Cardiac muscle cell (in vitro differentiated cells and primary cell): ENCODE measurements around the gene PAFAH2. TPM values are rescaled to one million over a fixed set of nuclear protein-coding genes. Genes with fewer than 3 reads are reported as not detected.

Experiments used
- DNase-seq, 2 donors: peaks; one replicate each; pipeline versions ENCODE4 v3.0.0 to v3.0.0-alpha.2; 2010 to 2017; ENCODE audit warnings: low read depth in 1 of 2, low spot score in 1 of 2
- H3K27ac ChIP-seq: fragments of 200-600 bp; sonication (generic); 2 replicates; pipeline ENCODE4 v1.5.1; 2016
- H3K27me3 ChIP-seq: fragments of 200-600 bp; sonication (generic); 2 replicates; pipeline ENCODE4 v1.6.0; 2016; ENCODE audit warnings: control low read depth
- H3K36me3 ChIP-seq: fragments of 200-600 bp; sonication (generic); 2 replicates; pipeline ENCODE4 v1.5.1; 2016; ENCODE audit warnings: control low read depth
- H3K4me1 ChIP-seq: fragments of 200-600 bp; sonication (generic); 2 replicates; pipeline ENCODE4 v1.8.1; 2017; ENCODE audit warnings: low read depth, mild to moderate bottlenecking, mixed run types
- H3K4me3 ChIP-seq: fragments of 200-600 bp; sonication (generic); 2 replicates; pipeline ENCODE4 v1.5.1; 2016; ENCODE audit warnings: mild to moderate bottlenecking
- H3K9me3 ChIP-seq: fragments of 200-600 bp; sonication (generic); 2 replicates; pipeline ENCODE4 v1.5.1; 2017; ENCODE audit warnings: low read depth, mild to moderate bottlenecking, control low read depth
- CTCF ChIP-seq: IDR thresholded peaks from 2 replicates; pipeline ENCODE4 v1.5.1; 2012; ENCODE audit warnings: low read depth, mild to moderate bottlenecking, low read length
- polyA plus RNA-seq: library from polyadenylated mRNA; unstranded; fragments of >200 nt; fragmentation: Nextera tagmentation; extraction: Ambion mirVana; gene quantifications from 2 replicates; pipeline ENCODE4 v1.2.1, GENCODE V29; 2016
- total RNA-seq: library from RNA; depleted of rRNA; stranded (reverse); fragments of >200 nt; gene quantifications from 2 replicates; pipeline ENCODE4 v1.2.3, GENCODE V29; 2016

Gene PAFAH2
- total and polyA plus RNA-seq, 2 experiments from 2014 or later: 10.9 to 11.2 TPM

GRCh38 chr1:26025060-26025459 lies 27.2 kb upstream of the PAFAH2 start:
- Histone ChIP-seq H3K4me1 (peaks cover 26% of the 10 kb centered on the region), H3K4me3 (no peak overlapping the region), H3K9me3 (no peaks in the 10 kb centered on the region), H3K36me3 (no peaks in the 10 kb centered on the region), H3K27ac (no peak overlapping the region), H3K27me3 (no peaks in the 10 kb centered on the region)
- TF ChIP-seq CTCF: no peak
- DNase-seq: no peak

GRCh38 chr1:26023826-26024225 lies 26.0 kb upstream of the PAFAH2 start:
- TF ChIP-seq CTCF: no peak
- H3K4me1 ChIP-seq: peaks cover 26% of the 10 kb centered on the region
- H3K9me3 ChIP-seq: no peaks in the 10 kb centered on the region
- H3K36me3 ChIP-seq: no peaks in the 10 kb centered on the region
- no peak overlapping the region for H3K4me3 ChIP-seq
- no peak overlapping the region for H3K27ac ChIP-seq
- no peak for DNase-seq
- no peaks in the 10 kb centered on the region for H3K27me3 ChIP-seq

GRCh38 chr1:26023009-26023408 lies 25.1 kb upstream of the PAFAH2 start:
- TF ChIP-seq CTCF: no peak
- H3K4me3 ChIP-seq: no peak overlapping the region

GRCh38 chr1:26022404-26022779 lies 24.5 kb upstream of the PAFAH2 start:
- no peak for DNase-seq
- Histone ChIP-seq H3K27ac (peak overlapping the region; percentile 83), H3K4me1 (peaks cover 34% of the 10 kb centered on the region), H3K4me3 (no peak overlapping the region), H3K9me3 (no peaks in the 10 kb centered on the region), H3K27me3 (no peaks in the 10 kb centered on the region), H3K36me3 (no peaks in the 10 kb centered on the region)
- no peak for TF ChIP-seq CTCF

More at GRCh38 chr1:26023009-26023408, 25.1 kb upstream of the PAFAH2 start:
- DNase-seq: no peak
- no peaks in the 10 kb centered on the region for H3K9me3 ChIP-seq
- H3K27ac ChIP-seq: peak overlapping the region; percentile 83
- H3K36me3 ChIP-seq: no peaks in the 10 kb centered on the region
- peaks cover 28% of the 10 kb centered on the region for H3K4me1 ChIP-seq
- no peaks in the 10 kb centered on the region for H3K27me3 ChIP-seq

- Histone ChIP-seq H3K36me3 (no peaks in the 10 kb centered on the region), H3K27ac (peak within 1 kb of the TSS; percentile 83), H3K9me3 (no peaks in the 10 kb centered on the region), H3K4me3 (peak within 1 kb of the TSS; percentile 17), H3K4me1 (peaks cover 40% of the 10 kb centered on the region), H3K27me3 (no peaks in the 10 kb centered on the region)
- peak; percentile 46 to 86 for DNase-seq
- TF ChIP-seq CTCF: no peak
Observed at GRCh38 chr1:26021647-26022403, 24.0 kb upstream of the PAFAH2 start, which contains the start of gene EXTL1. Gene EXTL1, plus strand, starts transcription at chr1:26021775. Its CDS starts 872 bp downstream, at chr1:26022647.
